ENCODE measurements around the gene HSD17B7. TPM values are rescaled to one million over a fixed set of nuclear protein-coding genes. Genes with fewer than 3 reads are reported as not detected.
"Not testable (repeated sequence)": the region's sequence is repeated elsewhere in the genome, so short reads cannot be mapped to it uniquely, and the experiment has no call there.

HSD17B7 gene
- total RNA-seq = 10 to 100 TPM in 3 of 4 donors, 1 to 10 TPM in 1; 8.5 to 21.4 (median 19.9) TPM

- TF ChIP-seq, protein P1, sequence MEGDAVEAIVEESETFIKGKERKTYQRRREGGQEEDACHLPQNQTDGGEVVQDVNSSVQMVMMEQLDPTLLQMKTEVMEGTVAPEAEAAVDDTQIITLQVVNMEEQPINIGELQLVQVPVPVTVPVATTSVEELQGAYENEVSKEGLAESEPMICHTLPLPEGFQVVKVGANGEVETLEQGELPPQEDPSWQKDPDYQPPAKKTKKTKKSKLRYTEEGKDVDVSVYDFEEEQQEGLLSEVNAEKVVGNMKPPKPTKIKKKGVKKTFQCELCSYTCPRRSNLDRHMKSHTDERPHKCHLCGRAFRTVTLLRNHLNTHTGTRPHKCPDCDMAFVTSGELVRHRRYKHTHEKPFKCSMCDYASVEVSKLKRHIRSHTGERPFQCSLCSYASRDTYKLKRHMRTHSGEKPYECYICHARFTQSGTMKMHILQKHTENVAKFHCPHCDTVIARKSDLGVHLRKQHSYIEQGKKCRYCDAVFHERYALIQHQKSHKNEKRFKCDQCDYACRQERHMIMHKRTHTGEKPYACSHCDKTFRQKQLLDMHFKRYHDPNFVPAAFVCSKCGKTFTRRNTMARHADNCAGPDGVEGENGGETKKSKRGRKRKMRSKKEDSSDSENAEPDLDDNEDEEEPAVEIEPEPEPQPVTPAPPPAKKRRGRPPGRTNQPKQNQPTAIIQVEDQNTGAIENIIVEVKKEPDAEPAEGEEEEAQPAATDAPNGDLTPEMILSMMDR (IDR thresholded peaks at IDR 0.05; ENCODE audit: low read depth) = not testable (repeated sequence)
Measured at GRCh38 chr1:162790303-162790984, at the start of gene HSD17B7. Gene HSD17B7, plus strand, starts transcription at chr1:162790702. Its CDS starts 99 bp downstream, at chr1:162790801.

DNA sequence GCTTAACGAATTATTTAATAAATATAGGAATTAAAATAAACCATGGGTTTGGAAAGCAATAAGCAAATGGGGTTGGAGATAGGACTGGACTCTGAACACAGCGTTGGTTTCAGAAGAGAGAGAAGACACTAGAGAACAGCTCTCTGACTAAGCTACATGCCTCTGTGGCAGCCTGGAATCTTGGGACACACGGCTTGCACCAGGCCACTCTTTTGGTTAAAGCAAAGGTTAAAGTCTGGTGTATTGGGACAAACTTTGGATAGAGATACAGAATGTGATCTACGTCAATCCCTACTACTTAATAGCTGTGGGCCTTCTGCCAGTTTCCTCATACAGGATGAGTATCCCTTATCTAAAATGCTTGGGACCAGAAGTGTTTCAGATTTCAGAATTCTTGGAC, 49.7 kb upstream of the HSD17B7 start:
- TF ChIP-seq, protein P1 (IDR thresholded peaks at IDR 0.05; ENCODE audit: low read depth) = no peak

DNA sequence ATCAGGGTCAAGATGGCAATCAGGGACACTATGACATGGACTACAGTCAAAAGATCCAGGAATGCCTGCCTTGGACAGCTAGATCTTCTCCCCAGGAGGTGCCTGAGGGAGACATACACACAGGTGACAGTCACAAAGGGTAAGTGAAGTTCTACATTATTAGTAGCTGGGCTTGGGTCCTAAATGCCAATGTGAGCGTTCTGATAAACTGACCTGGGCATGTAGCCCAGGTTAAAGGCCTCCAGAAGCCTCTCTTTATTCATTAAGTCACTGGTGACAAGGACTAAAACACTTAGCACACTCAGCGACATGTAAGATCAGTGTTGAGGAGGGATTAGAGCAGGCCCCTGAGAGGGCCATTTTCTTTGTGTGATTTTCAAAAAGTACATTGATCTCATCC, 48.9 kb upstream of the HSD17B7 start:
- TF ChIP-seq, protein P1 (IDR thresholded peaks at IDR 0.05; ENCODE audit: low read depth) = no peak

DNA sequence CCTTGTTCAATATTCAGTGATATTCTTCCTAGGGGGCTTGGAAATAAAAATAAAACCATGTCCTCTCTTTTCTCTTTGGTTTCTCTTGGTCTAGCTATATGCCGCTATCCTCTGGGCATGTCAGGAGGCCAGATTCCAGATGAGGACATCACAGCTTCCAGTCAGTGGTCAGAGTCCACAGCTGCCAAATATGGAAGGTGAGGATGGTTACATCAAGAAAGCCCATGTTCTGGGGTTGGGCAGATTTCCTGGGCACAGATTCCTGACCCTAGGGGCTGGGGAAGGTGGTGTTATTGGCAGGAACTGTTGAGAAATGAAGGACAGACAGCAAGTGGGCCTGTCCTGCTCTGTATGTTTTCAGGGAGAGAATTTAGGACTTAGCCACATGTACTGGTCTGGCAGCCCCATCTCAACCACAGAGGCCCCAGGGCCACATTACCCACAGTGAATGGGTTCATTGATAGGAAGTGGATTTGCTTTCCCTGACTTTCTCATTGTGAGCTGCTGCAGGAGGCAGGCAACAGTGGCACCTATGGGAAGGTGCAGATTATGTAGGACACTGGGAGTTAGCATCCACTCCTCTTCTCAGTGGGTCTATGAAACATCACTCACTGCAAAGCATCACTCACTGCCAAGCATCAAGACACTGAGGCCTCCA, 37.4 kb upstream of the HSD17B7 start:
- TF ChIP-seq, protein P1 (IDR thresholded peaks at IDR 0.05; ENCODE audit: low read depth) = no peak

DNA sequence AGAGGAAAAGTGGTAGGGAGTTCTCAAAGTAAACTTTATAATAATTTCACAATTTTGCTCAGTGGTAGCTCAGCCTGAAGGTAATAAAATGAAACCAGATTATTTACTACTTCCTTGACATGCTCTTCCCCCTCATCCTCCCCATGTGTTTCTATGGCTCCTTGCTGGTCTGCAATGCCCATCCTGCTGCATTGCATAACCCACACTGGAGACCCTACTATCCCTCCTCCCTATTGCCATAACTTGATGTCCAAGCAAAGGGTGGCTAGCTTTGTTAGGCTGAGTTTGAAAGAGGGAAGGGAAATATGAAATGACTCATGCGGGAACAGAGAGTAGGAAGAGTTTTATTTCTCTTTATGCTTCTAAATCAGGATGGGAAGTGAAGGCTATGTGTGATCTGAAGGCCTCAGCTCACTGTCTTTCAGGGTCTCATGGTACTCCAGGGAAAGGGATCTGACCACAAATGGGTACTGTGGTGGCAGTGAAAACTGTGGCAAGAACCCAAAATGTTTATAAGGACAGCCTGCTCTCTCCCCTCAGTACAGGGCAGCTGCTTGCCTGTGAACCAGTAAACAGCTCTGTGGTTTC, 36.4 kb upstream of the HSD17B7 start:
- TF ChIP-seq, protein P1 (IDR thresholded peaks at IDR 0.05; ENCODE audit: low read depth) = no peak

GRCh38 chr1:162755306-162755705, 35.2 kb upstream of the HSD17B7 start:
- TF ChIP-seq, protein P1 (IDR thresholded peaks at IDR 0.05; ENCODE audit: low read depth) = no peak

- TF ChIP-seq, protein P1 (IDR thresholded peaks at IDR 0.05; ENCODE audit: low read depth) = no peak
Measured at GRCh38 chr1:162756523-162756922, 34.0 kb upstream of the HSD17B7 start.
